HepG2 (cell line): ENCODE results near the gene AJUBA. TPM values are rescaled to one million over a fixed set of nuclear protein-coding genes. Genes with fewer than 3 reads are reported as not detected.

Experiments used
- ATF3 ChIP-seq: sonication (generic); formaldehyde crosslinking; IDR thresholded peaks from 2 replicates; pipeline ENCODE4 v1.4.0; 2020; ENCODE audit warnings: missing genetic modification reagents
- CCDC6 ChIP-seq: sonication (generic); formaldehyde crosslinking; IDR thresholded peaks from 2 replicates; pipeline ENCODE4 v1.8.1; 2022; ENCODE audit warnings: mild to moderate bottlenecking, missing genetic modification reagents, moderate library complexity
- FOXA3 ChIP-seq: IDR thresholded peaks from 2 replicates; pipeline ENCODE4 v1.6.1; 2016; ENCODE audit warnings: missing genetic modification reagents, missing compliant biosample characterization
- HHEX ChIP-seq: IDR thresholded peaks from 2 replicates; pipeline ENCODE4 v1.6.1; 2016; ENCODE audit warnings: control low read depth
- KDM3A ChIP-seq: IDR thresholded peaks from 2 replicates; pipeline ENCODE4 v1.6.1; 2018; ENCODE audit warnings: low read depth, missing compliant biosample characterization
- MAZ ChIP-seq, 2 experiments: sonication (generic) in 1 of 2; formaldehyde crosslinking in 1 of 2; IDR thresholded peaks; 2 replicates each; pipeline versions ENCODE4 v1.5.0 to v1.6.1; 2012 to 2020; ENCODE audit warnings: low read depth in 2 of 2, mild to moderate bottlenecking in 2 of 2, borderline replicate concordance in 1 of 2, improper control_type of control experiment in 1 of 2, low read length in 1 of 2, missing genetic modification reagents in 1 of 2, moderate library complexity in 1 of 2
- MIER2 ChIP-seq: IDR thresholded peaks from 2 replicates; pipeline ENCODE4 v1.6.1; 2016; ENCODE audit warnings: missing biosample characterization, missing genetic modification reagents
- MIER3 ChIP-seq: IDR thresholded peaks from 2 replicates; pipeline ENCODE4 v1.6.1; 2016; ENCODE audit warnings: missing compliant biosample characterization, borderline replicate concordance
- MLXIP ChIP-seq: sonication (generic); formaldehyde crosslinking; IDR thresholded peaks from 2 replicates; pipeline ENCODE4 v1.9.0; 2021; ENCODE audit warnings: missing genetic modification reagents, borderline replicate concordance
- PCBP1 ChIP-seq: fragments of 200-400 bp; formaldehyde crosslinking; IDR thresholded peaks from 2 replicates; pipeline ENCODE4 v1.6.1; 2017; ENCODE audit warnings: mild to moderate bottlenecking, low read depth, low read length, borderline replicate concordance
- SYNCRIP ChIP-seq: fragments of 200-400 bp; formaldehyde crosslinking; IDR thresholded peaks from 2 replicates; pipeline ENCODE4 v1.6.1; 2018; ENCODE audit warnings: mild to moderate bottlenecking, low read depth, low read length; ENCODE audit not compliant: insufficient read depth
- TAF1 ChIP-seq: sonication (generic); formaldehyde crosslinking; IDR thresholded peaks from 2 replicates; pipeline ENCODE4 v1.4.0; 2020; ENCODE audit warnings: missing genetic modification reagents
- TIGD3 ChIP-seq: sonication (generic); formaldehyde crosslinking; IDR thresholded peaks from 2 replicates; pipeline ENCODE4 v1.5.1; 2020; ENCODE audit warnings: mild to moderate bottlenecking, missing genetic modification reagents, borderline replicate concordance
- YY1 ChIP-seq: IDR thresholded peaks from 2 replicates; pipeline ENCODE4 v1.6.1; 2011; ENCODE audit warnings: low read length, low read depth, moderate library complexity, mild to moderate bottlenecking; ENCODE audit not compliant: insufficient read depth, insufficient replicate concordance
- ZBTB42 ChIP-seq: sonication (generic); formaldehyde crosslinking; IDR thresholded peaks from 2 replicates; pipeline ENCODE4 v1.5.0; 2020; ENCODE audit warnings: mild to moderate bottlenecking, missing genetic modification reagents
- ZFY ChIP-seq: sonication (generic); formaldehyde crosslinking; IDR thresholded peaks from 2 replicates; pipeline ENCODE4 v1.4.0; 2020; ENCODE audit warnings: missing genetic modification reagents
- ZNF10 ChIP-seq: sonication (generic); formaldehyde crosslinking; IDR thresholded peaks from 2 replicates; pipeline ENCODE4 v1.4.0; 2020; ENCODE audit warnings: mild to moderate bottlenecking, low read depth, missing genetic modification reagents, borderline replicate concordance
- ZNF136 ChIP-seq: sonication (generic); formaldehyde crosslinking; IDR thresholded peaks from 2 replicates; pipeline ENCODE4 v1.8.1; 2022; ENCODE audit warnings: low read depth, mild to moderate bottlenecking, moderate library complexity, missing genetic modification reagents
- ZNF17 ChIP-seq: sonication (generic); formaldehyde crosslinking; IDR thresholded peaks from 2 replicates; pipeline ENCODE4 v1.5.0; 2020; ENCODE audit warnings: mild to moderate bottlenecking, missing genetic modification reagents
- ZNF343 ChIP-seq: sonication (generic); formaldehyde crosslinking; IDR thresholded peaks from 2 replicates; pipeline ENCODE4 v1.4.0; 2020; ENCODE audit warnings: mild to moderate bottlenecking, missing genetic modification reagents
- ZNF513 ChIP-seq: sonication (generic); formaldehyde crosslinking; conservative IDR thresholded peaks from 2 replicates; pipeline ENCODE4 v1.5.0; 2020; ENCODE audit warnings: missing genetic modification reagents
- ZNF546 ChIP-seq: sonication (generic); formaldehyde crosslinking; conservative IDR thresholded peaks from 2 replicates; pipeline ENCODE4 v1.8.1; 2023; ENCODE audit warnings: mild to moderate bottlenecking, missing genetic modification reagents
- ZNF761 ChIP-seq: sonication (generic); formaldehyde crosslinking; conservative IDR thresholded peaks from 2 replicates; pipeline ENCODE4 v1.4.0; 2020; ENCODE audit warnings: mild to moderate bottlenecking, missing genetic modification reagents
- ZNF780A ChIP-seq: sonication (generic); formaldehyde crosslinking; IDR thresholded peaks from 2 replicates; pipeline ENCODE4 v1.8.0; 2022; ENCODE audit warnings: mild to moderate bottlenecking, missing genetic modification reagents, moderate library complexity
- polyA plus RNA-seq, 8 experiments: library from polyadenylated mRNA; depleted of rRNA in 3 of 8; stranded (reverse) in 7 of 8; unstranded in 1 of 8; fragments of >200 nt; fragmentation: Illumina TruSeq in 4 of 8; extraction: Trizol in 4 of 8; gene quantifications; 2 replicates each; pipeline versions ENCODE4 v1.2.1 to v1.2.3, GENCODE V29; 2011 to 2016; ENCODE audit warnings: low read depth in 4 of 8, missing spikeins in 1 of 8, mixed read lengths in 1 of 8; ENCODE audit not compliant: insufficient read depth in 1 of 8
- total RNA-seq, 5 experiments: library from RNA; depleted of rRNA; stranded (reverse); fragments of >200 nt; fragmentation: Illumina TruSeq; extraction: Trizol; gene quantifications; 2 replicates each; pipeline ENCODE4 v1.2.3, GENCODE V29; 2016; ENCODE audit warnings: low read depth in 1 of 5

Gene AJUBA
- total and polyA plus RNA-seq, 2 of the 13 experiments (the other 11 are each of a cell fraction or from before 2014, with no cell fraction given), result 157 to 241 TPM

GRCh38 chr14:22981090-22981875, 1.1 kb downstream of the AJUBA start (continued):
- TF ChIP-seq ZNF17 (no peak), ZNF10 (CRISPR knock-in tag) (no peak), YY1 (peak; percentile 6), ATF3 (peak; percentile 68), TIGD3 (CRISPR knock-in tag) (peak; percentile 27), ZNF136 (CRISPR knock-in tag) (0 out of 2 replicates have a peak, but pooled peaks have one; percentile 22), PCBP1 (0 out of 2 replicates have a peak, but pooled peaks have one; percentile 75), HHEX (CRISPR knock-in tag) (no peak), ZNF513 (CRISPR knock-in tag) (no peak), CCDC6 (CRISPR knock-in tag) (no peak), ZNF780A (CRISPR knock-in tag) (no peak), ZBTB42 (peak; percentile 50; the same call in 1 of the 2 replicates), FOXA3 (no peak; the same call in 1 of the 2 replicates), ZNF546 (CRISPR knock-in tag) (peak; percentile 85), MLXIP (CRISPR knock-in tag) (no peak), ZNF343 (peak; percentile 64), SYNCRIP (no peak), ZFY (CRISPR knock-in tag) (no peak), ZNF761 (peak; percentile 73), KDM3A (CRISPR knock-in tag) (no peak), MAZ (IDR thresholded peaks at IDR 0.05; ENCODE audit: borderline replicate concordance, low read depth, low read length) (no peak), MAZ (CRISPR knock-in tag; IDR thresholded peaks at IDR 0.05; ENCODE audit: low read depth) (peak; percentile 60; the same call in 1 of the 2 replicates), TAF1 (CRISPR knock-in tag) (no peak; the same call in 1 of the 2 replicates), MIER3 (CRISPR knock-in tag) (peak; percentile 47; the same call in 1 of the 2 replicates), MIER2 (CRISPR knock-in tag) (no peak)
